ENCODE results near the gene ARFGAP1. TPM values are rescaled to one million over a fixed set of nuclear protein-coding genes. Genes with fewer than 3 reads are reported as not detected.

The ARFGAP1 gene
- total RNA-seq, 1 donor from 2014 or later, result 57.0 TPM

GRCh38 chr20:63317601-63318291, 45.1 kb downstream of the ARFGAP1 start:
- no peaks in the 10 kb centered on the region for H3K9me3 ChIP-seq
- DNase-seq (ENCODE audit: low spot score in 2 of 2), result peak in 1 of 2 donors; percentile 30
- intact Hi-C loops (cut with DNase I), result no loop called here
- H3K27ac ChIP-seq, result no peak overlapping the region
- TF ChIP-seq CTCF (IDR thresholded peaks at IDR 0.05), result no peak
- H3K27me3 ChIP-seq, result no peaks in the 10 kb centered on the region
- no peaks in the 10 kb centered on the region for H3K36me3 ChIP-seq
- no peaks in the 10 kb centered on the region for H3K4me1 ChIP-seq
- no peak overlapping the region for H3K4me3 ChIP-seq

GRCh38 chr20:63318391-63319163, 46.0 kb downstream of the ARFGAP1 start:
- Histone ChIP-seq H3K27me3 (no peaks in the 10 kb centered on the region), H3K27ac (no peak overlapping the region), H3K4me1 (no peaks in the 10 kb centered on the region), H3K4me3 (no peak overlapping the region), H3K36me3 (no peaks in the 10 kb centered on the region), H3K9me3 (no peaks in the 10 kb centered on the region)
- peak in 1 of 2 donors; percentile 45 for DNase-seq (ENCODE audit: low spot score in 2 of 2)
- TF ChIP-seq CTCF (IDR thresholded peaks at IDR 0.05), result no peak
- intact Hi-C loops (cut with DNase I), result no loop called here

- no peak for TF ChIP-seq CTCF (IDR thresholded peaks at IDR 0.05)
- H3K4me3 ChIP-seq, result no peak overlapping the region
- H3K36me3 ChIP-seq, result no peaks in the 10 kb centered on the region
- intact Hi-C loops (cut with DNase I), result no loop called here
- H3K27me3 ChIP-seq, result no peaks in the 10 kb centered on the region
- H3K4me1 ChIP-seq, result no peaks in the 10 kb centered on the region
- peak in 1 of 2 donors; percentile 49 for DNase-seq (ENCODE audit: low spot score in 2 of 2)
- H3K9me3 ChIP-seq, result no peaks in the 10 kb centered on the region
- no peak overlapping the region for H3K27ac ChIP-seq
Measured at GRCh38 chr20:63319164-63320040, 46.8 kb downstream of the ARFGAP1 start.

- H3K27ac ChIP-seq, result no peak overlapping the region
- no peaks in the 10 kb centered on the region for H3K9me3 ChIP-seq
- no peaks in the 10 kb centered on the region for H3K4me1 ChIP-seq
- no peak overlapping the region for H3K4me3 ChIP-seq
- H3K36me3 ChIP-seq, result no peaks in the 10 kb centered on the region
- TF ChIP-seq CTCF (IDR thresholded peaks at IDR 0.05), result no peak
- peak in 1 of 2 donors; percentile 37 for DNase-seq (ENCODE audit: low spot score in 2 of 2)
- no peaks in the 10 kb centered on the region for H3K27me3 ChIP-seq
- intact Hi-C loops (cut with DNase I), result no loop called here
Measured at GRCh38 chr20:63320041-63320511, 47.5 kb downstream of the ARFGAP1 start.

- DNase-seq (ENCODE audit: low spot score in 2 of 2), result peak in 1 of 2 donors; percentile 51
- H3K4me3 ChIP-seq, result no peak overlapping the region
- no peak for TF ChIP-seq CTCF (IDR thresholded peaks at IDR 0.05)
- H3K27me3 ChIP-seq, result no peaks in the 10 kb centered on the region
- H3K36me3 ChIP-seq, result no peaks in the 10 kb centered on the region
- no peaks in the 10 kb centered on the region for H3K9me3 ChIP-seq
- H3K4me1 ChIP-seq, result no peaks in the 10 kb centered on the region
- H3K27ac ChIP-seq, result no peak overlapping the region
- intact Hi-C loops (cut with DNase I), result no loop called here
Measured at GRCh38 chr20:63320616-63321147, 48.1 kb downstream of the ARFGAP1 start.
